GM12891 (cell line): Measurements from ENCODE around the gene MYO6.

ENCODE experiments used
- DNase-seq: peaks from one replicate; pipeline ENCODE4 v3.0.0; 2011; ENCODE audit warnings: low spot score; ENCODE audit not compliant: insufficient read length
- FAIRE-seq: peaks from 2 replicates; lab custom pipeline; 2011; peaks lifted over from hg19 to GRCh38; lab: Jason Lieb, UNC
- PAX5 ChIP-seq: IDR thresholded peaks from 2 replicates; pipeline ENCODE4 v1.6.1; 2011; ENCODE audit warnings: low read length, moderate library complexity, mild to moderate bottlenecking; ENCODE audit not compliant: insufficient read depth, severe bottlenecking
- POLR2A ChIP-seq: IDR thresholded peaks from 2 replicates; pipeline ENCODE4 v1.6.1; 2011; ENCODE audit warnings: low read depth, low read length, control low read depth
- POLR2AphosphoS5 ChIP-seq: IDR thresholded peaks from 2 replicates; pipeline ENCODE4 v1.6.1; 2011; ENCODE audit warnings: low read depth, low read length, control low read depth
- POU2F2 ChIP-seq: IDR thresholded peaks from 2 replicates; pipeline ENCODE4 v1.6.1; 2011; ENCODE audit warnings: low read depth, mild to moderate bottlenecking, control low read depth, low read length, moderate library complexity
- SPI1 ChIP-seq: IDR thresholded peaks from 2 replicates; pipeline ENCODE4 v1.6.1; 2011; ENCODE audit warnings: low read depth, low read length, control low read depth
- TAF1 ChIP-seq: IDR thresholded peaks from 2 replicates; pipeline ENCODE4 v1.6.1; 2011; ENCODE audit warnings: low read depth, low read length, control low read depth

MYO6 gene

DNA sequence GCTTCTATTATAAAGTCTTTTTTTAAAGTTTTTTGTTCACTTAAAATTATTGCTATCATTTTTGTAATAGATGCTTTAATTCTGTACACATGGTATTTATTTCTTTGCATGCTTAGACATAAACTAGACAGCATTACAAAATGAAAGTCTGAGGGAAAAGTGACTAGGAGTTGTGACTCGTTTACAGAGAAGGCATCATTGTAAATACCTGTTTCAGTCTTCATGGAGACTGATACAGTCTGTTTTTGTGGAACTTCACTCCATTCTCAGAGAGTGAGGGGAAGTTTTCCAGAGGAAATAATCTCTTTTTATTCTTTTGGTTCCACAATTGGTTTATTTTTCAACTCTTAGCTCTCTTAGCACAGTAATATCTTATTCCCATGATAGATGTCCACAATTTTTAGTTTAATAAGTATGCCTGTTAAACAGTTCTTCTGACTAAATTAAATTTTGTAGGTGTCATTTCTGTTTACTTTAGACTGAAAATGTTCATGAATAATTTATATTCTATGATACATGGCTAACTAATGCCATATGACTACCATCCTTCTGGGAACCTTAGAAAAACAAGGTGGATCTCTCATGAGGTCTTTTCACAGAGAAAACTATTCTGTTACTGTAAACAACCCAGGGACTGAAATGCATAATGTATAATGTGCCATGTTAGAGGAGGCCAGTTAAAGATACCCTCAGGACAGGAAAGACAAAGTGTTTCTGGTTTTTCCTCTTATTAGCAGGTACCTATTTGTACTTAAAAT is 69.2 kb downstream of the MYO6 start:
- TF ChIP-seq PAX5: no peak
- no peak for TF ChIP-seq TAF1
- TF ChIP-seq POLR2AphosphoS5: no peak
- no peak for TF ChIP-seq SPI1
- FAIRE-seq (no peak), DNase-seq (no peak)

DNA sequence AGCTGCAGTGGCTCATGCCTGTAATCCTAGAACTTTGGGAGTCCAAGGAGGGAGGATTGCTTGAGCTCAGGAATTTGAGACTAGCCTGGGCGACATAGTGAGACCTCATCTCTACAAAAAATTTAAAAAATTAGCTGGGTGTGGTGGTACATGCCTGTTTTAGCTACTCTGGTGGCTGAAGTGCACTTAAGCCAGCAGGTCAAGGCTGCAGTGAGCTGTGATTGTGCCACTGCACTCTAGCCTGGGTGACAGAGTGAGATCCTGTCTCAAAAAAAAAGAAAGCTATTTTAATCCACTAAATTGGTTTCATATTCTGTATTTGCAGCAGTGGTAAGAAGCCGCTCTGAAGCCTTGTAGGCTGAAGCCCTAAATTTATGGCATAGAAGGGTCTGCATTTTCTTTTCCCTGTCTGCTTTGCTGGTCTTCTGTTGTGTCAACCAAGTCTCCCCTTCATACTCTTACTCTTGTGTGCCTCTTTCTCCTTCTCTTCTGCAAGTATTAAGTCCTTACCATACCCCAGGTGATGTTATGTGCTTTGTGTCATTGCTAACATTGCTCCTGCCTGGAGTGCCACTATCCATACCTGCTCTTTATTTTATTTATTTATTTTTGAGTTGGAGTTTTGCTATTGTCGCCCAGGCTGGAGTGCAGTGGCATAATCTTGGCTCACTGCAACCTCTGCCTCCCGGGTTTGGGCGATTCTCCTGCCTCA is 70.9 kb downstream of the MYO6 start:
- no peak for TF ChIP-seq PAX5
- TF ChIP-seq SPI1: no peak
- TF ChIP-seq POU2F2: no peak
- no peak for TF ChIP-seq POLR2A
- no peak for TF ChIP-seq POLR2AphosphoS5
- no peak for TF ChIP-seq TAF1
- DNase-seq (no peak), FAIRE-seq (no peak)

DNA sequence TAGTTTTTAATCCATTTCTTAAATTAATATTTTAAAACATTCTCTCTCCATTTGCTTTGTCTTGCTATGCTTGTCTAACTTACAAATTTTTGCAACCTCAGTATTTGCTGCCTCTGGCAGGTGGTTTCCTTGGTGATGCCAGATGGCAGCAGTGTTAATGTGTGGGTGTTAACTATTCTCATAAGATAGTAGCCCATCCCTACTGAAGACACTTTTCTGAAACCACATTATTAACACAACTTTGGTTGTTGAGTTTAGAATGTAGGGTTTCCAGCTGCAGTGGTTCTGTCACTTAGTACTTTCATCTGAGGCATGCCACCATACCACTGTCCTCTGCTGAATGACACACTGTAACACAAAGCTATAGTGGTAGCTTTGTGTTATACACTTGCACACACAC is 75.1 kb downstream of the MYO6 start:
- TF ChIP-seq POU2F2 (no peak), PAX5 (no peak), POLR2A (no peak), SPI1 (no peak), TAF1 (no peak), POLR2AphosphoS5 (no peak)
- no peak for DNase-seq
- peak; percentile 52 for FAIRE-seq

DNA sequence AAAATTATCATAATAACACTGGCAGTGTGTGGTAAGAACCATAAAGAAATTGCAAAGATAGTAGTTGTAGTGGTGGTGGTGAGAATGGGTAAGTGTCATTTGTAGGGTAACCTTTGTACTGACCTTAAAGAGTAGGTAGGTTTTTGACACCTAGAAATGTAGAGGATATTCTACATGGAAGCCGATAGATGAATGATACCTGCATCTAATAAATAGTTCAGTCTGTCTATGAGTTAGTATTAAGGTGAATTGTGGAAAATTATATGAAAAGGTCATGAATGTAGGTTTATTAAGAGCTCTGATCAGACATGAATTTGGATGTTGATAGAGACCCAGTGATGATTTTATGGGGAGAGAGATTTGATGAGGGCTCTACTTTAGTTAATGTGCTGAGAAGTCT is 78.1 kb downstream of the MYO6 start:
- FAIRE-seq (no peak), DNase-seq (no peak)
- TF ChIP-seq TAF1 (no peak), PAX5 (no peak), POLR2A (no peak), POLR2AphosphoS5 (no peak), POU2F2 (no peak), SPI1 (no peak)

DNA sequence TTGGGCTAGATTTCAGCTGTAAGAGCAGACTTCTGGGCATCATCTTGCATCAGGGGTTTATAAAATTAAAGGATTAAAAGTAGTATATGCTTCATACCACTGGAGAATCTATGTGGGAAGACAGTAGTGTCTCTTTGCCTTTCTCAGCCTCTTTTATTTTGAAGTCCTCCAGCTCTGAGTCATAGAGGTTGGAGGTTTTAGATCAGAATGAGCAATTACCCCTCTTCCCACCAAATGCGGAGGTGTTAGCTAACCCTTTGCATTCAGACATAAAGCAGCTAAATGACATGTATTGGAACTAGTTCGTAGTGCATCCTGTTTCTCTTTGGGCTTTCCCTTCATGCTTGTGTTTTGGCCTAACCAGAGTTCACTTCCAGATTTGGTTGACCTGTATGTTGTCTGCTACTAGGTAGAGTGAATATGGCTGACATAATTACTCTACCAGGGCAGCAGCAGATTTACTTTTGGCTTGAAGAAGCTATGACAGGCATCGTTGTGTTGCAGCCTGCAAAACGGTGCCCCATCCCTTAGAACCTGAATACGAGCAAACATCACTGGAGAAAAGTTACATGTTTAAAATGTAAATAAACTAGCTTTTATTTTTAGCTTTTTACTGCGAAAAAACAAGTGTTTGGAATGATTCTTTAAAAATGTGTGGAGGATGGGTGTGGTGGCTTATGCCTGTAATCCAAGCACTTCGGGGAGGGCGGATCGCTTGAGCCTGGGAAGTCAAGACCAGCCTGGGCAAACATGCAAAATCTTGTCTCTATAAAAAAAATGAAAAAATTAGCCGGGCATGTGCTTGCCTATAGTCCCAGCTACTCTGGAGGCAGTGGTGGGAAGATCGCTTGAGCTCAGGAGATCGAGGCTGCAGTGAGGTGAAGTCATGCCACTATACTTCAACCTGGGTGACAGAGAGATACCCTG is 82.2 kb downstream of the MYO6 start:
- TF ChIP-seq TAF1 (no peak), POU2F2 (no peak), POLR2A (no peak), SPI1 (no peak), PAX5 (no peak), POLR2AphosphoS5 (no peak)
- DNase-seq (no peak), FAIRE-seq (peak; percentile 38)

DNA sequence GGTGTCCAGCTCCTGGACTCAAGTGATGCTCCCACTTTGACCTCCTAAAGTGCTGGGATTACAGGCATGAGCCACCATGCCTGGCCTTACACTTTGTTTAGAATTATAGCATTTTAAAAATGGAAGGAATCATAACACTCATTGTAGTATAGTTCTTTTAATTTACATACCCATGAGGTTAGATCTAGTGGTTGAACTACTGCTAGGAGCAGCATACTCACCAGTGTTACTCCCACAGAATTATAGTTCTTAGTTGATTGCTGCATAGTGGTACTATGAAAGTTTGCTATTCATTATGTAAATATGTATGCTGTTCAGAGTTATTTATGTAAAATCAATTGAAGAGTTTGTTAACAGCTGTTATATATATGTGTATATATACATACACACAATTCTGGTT is 85.4 kb downstream of the MYO6 start:
- DNase-seq: no peak
- no peak for TF ChIP-seq POU2F2
- no peak for TF ChIP-seq POLR2A
- TF ChIP-seq TAF1: no peak
- no peak for TF ChIP-seq POLR2AphosphoS5
- TF ChIP-seq SPI1: no peak
- no peak for TF ChIP-seq PAX5
- FAIRE-seq: no peak

DNA sequence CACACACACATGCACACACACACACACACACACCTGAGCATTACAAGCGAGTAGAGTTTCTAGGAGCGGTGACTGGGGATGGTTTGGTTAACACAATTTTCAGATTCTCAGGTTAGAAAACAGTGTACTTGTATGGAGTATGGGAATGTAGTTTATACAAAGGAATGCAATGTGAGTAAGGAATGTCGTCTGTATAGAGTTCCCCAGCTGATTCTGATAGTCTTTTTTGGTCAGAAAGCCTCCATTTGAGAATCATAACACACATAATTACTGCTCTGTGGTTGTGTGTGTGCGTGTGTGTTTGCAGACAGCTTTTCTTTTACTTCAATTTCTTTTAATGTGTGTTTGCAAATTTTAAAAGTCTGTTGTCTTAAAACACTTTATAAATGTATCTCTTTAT is 93.2 kb downstream of the MYO6 start:
- no peak for TF ChIP-seq POLR2A
- no peak for TF ChIP-seq POU2F2
- no peak for TF ChIP-seq POLR2AphosphoS5
- TF ChIP-seq SPI1: no peak
- TF ChIP-seq TAF1: no peak
- TF ChIP-seq PAX5: no peak
- no peak for FAIRE-seq

DNA sequence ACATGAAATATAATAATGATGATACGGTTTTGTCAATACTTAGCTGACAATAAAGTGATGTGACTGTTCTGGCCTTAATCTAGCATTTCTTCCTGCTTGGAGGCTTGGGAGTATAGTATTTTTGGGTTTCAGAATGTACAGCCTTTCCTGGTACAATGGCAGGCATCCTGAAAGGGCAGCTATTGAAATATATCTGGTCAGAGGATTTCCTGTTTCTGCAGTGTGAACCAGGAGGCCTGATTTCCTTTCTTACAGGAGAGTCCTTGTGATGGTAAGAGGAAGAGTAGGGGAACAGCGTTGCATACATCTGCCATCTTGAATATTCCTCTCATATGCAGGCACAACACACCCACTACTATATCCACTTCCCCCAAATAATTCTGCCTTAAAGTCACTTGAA is 93.7 kb downstream of the MYO6 start:
- FAIRE-seq (no peak), DNase-seq (no peak)
- TF ChIP-seq POU2F2: no peak
- TF ChIP-seq TAF1: no peak
- no peak for TF ChIP-seq PAX5
- no peak for TF ChIP-seq SPI1
- TF ChIP-seq POLR2A: no peak
- TF ChIP-seq POLR2AphosphoS5: no peak

More for the DNA sequence above, 93.2 kb downstream of the MYO6 start:
- no peak for DNase-seq

DNA sequence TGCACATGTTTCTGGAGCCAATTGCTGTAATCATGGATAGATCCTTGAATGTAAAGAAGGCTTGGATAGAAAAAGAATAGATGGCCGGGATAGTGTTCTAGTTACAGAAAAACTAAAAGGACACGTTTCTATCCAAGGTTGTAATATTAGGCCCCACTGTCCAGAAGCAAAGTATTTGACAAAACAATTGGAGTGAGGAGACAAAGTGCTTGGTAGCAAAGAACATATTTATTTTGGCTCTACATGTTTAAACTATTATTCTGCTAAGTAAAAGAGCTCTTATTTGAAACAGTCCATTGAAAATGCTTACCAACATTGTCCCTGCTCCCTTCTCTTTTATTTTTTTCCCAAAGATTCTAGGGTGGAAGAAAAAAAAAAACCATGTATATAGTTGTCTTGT is 94.4 kb downstream of the MYO6 start:
- TF ChIP-seq TAF1 (no peak), POU2F2 (no peak), PAX5 (no peak), POLR2A (no peak), SPI1 (no peak), POLR2AphosphoS5 (no peak)
- DNase-seq (no peak), FAIRE-seq (no peak)
